Right lobe of liver (tissue), 6 donors: ENCODE data around the gene RCSD1. TPM values are rescaled to one million over a fixed set of nuclear protein-coding genes. Genes with fewer than 3 reads are reported as not detected.

Experiments
- ATAC-seq, 4 donors: fragments of 200-7000 bp; cut with Tn5 transposase; one replicate each; pipeline ENCODE4 v1.9.1; 2020; ENCODE audit warnings: mild to moderate bottlenecking in 4 of 4, moderate library complexity in 4 of 4
- DNase-seq, 3 donors: peaks; one replicate each; pipeline ENCODE4 v3.0.0-alpha.2; 2020
- H3K27ac ChIP-seq, 3 donors: fragments of 200-600 bp; one replicate each; pipeline ENCODE4 v1.8.0; 2022
- H3K27me3 ChIP-seq, 2 donors: fragments of 200-600 bp; one replicate each; pipeline ENCODE4 v1.8.0; 2022
- H3K36me3 ChIP-seq, 4 donors: fragments of 200-600 bp; sonication (generic) in 1 of 4; one replicate each; pipeline versions ENCODE4 v1.5.1 to v1.8.0; 2017 to 2022; ENCODE audit warnings: control low read depth in 1 of 4
- H3K4me1 ChIP-seq, 4 donors: fragments of 200-600 bp; sonication (generic) in 1 of 4; one replicate each; pipeline versions ENCODE4 v1.5.1 to v1.8.0; 2017 to 2022; ENCODE audit warnings: control low read depth in 1 of 4
- H3K4me3 ChIP-seq, 3 donors: fragments of 200-600 bp; one replicate each; pipeline ENCODE4 v1.8.0; 2022
- H3K9me3 ChIP-seq, 4 donors: fragments of 200-600 bp; sonication (generic) in 1 of 4; one replicate each; pipeline versions ENCODE4 v1.5.1 to v1.8.0; 2017 to 2022; ENCODE audit warnings: control low read depth in 1 of 4
- CTCF ChIP-seq, 4 donors: fragments of 200-600 bp in 3 of 4; fragments of 450-650 bp in 1 of 4; IDR thresholded peaks; one replicate each; pipeline versions ENCODE4 v1.5.1 to v1.8.0; 2016 to 2022; ENCODE audit warnings: antibody characterized with exemption in 4 of 4, mild to moderate bottlenecking in 2 of 4
- POLR2A ChIP-seq: fragments of 450-650 bp; IDR thresholded peaks from one replicate; pipeline ENCODE4 v1.6.1; 2017; ENCODE audit warnings: antibody characterized with exemption, mild to moderate bottlenecking
- WGBS: methylation state at CpG from one replicate; pipeline ENCODE4 v1.1.6; 2018; ENCODE audit warnings: low coverage, low lambda C conversion rate; ENCODE audit not compliant: insufficient coverage; ENCODE audit errors: missing lambda C conversion rate; 5-methylcytosine and 5-hydroxymethylcytosine counted together
- intact Hi-C, 2 donors: fragments of 100-400 bp; cut with DNase I; formaldehyde crosslinking; loops; one replicate each; pipeline versions ENCODE4 v1.11.2 to v1.14.1; 2022
- total RNA-seq, 6 experiments: library from RNA; depleted of rRNA in 2 of 6; stranded (reverse); fragments of >200 nt in 2 of 6; fragmentation: NEBNext Ultra II Directional in 3 of 6; extraction: Animal tissue kit (Norgen Biotek cat#: 25700) in 3 of 6; gene quantifications; one replicate each; pipeline versions ENCODE4 v1.1.0 to v1.2.4, GENCODE V29; 2016 to 2023
- donor health status: DM: no; HTN: yes; CAD: no.
- donor health status: DM: no; HTN: no; CAD: no.
- donor health status: DM: no; HTN: no; CAD: no.
- donor health status: DM: no; HTN: yes; CAD: no.
- donor health status: DM: no; HTN: yes; CAD: no.

The RCSD1 gene
- total RNA-seq, 6 experiments from 2014 or later, result 2.4 to 8.4 (median 5.0) TPM

GRCh38 chr1:167744901-167745300 is 114.9 kb downstream of the RCSD1 start:
- 90% methylated on average over 3 of the region's 3 CpGs for WGBS
- TF ChIP-seq POLR2A (no peak), CTCF (IDR thresholded peaks at IDR 0.05) (no peak)
- intact Hi-C loops, result no loop called here
- DNase-seq (no peak), ATAC-seq (no peak)
- no peaks in the 10 kb centered on the region for H3K9me3 ChIP-seq
- H3K36me3 ChIP-seq, result no peaks in the 10 kb centered on the region
- no peak overlapping the region for H3K4me3 ChIP-seq
- H3K27me3 ChIP-seq, result no peaks in the 10 kb centered on the region
- H3K27ac ChIP-seq, result no peak overlapping the region
- H3K4me1 ChIP-seq, result peaks cover 0 to 3% (median 0%) of the 10 kb centered on the region in 4 donors

GRCh38 chr1:167746013-167746672 is 116.1 kb downstream of the RCSD1 start:
- WGBS, result 83% methylated on average over 5 of the region's 5 CpGs
- Histone ChIP-seq H3K9me3 (no peaks in the 10 kb centered on the region), H3K36me3 (no peaks in the 10 kb centered on the region), H3K4me1 (peaks cover 0 to 3% (median 0%) of the 10 kb centered on the region in 4 donors), H3K27ac (no peak overlapping the region), H3K27me3 (no peaks in the 10 kb centered on the region), H3K4me3 (no peak overlapping the region)
- DNase-seq (no peak), ATAC-seq (no peak)
- intact Hi-C loops, result no loop called here
- TF ChIP-seq POLR2A (no peak), CTCF (IDR thresholded peaks at IDR 0.05) (no peak)

- TF ChIP-seq CTCF (IDR thresholded peaks at IDR 0.05), result no peak
- no peak for TF ChIP-seq POLR2A
- intact Hi-C loops, result no loop called here
- ATAC-seq, result no peak
- H3K9me3 ChIP-seq, result no peaks in the 10 kb centered on the region
- no peaks in the 10 kb centered on the region for H3K36me3 ChIP-seq
- H3K4me1 ChIP-seq, result peaks cover 0 to 2% (median under 1%) of the 10 kb centered on the region in 4 donors
- DNase-seq, result no peak
- no peaks in the 10 kb centered on the region for H3K27me3 ChIP-seq
- no peak overlapping the region for H3K27ac ChIP-seq
- no peak overlapping the region for H3K4me3 ChIP-seq
- WGBS, result 80% methylated on average over 7 of the region's 7 CpGs
Observed at GRCh38 chr1:167746988-167747655, 117.1 kb downstream of the RCSD1 start.

GRCh38 chr1:167747988-167748387 is 118.0 kb downstream of the RCSD1 start:
- ATAC-seq, result no peak
- Histone ChIP-seq H3K9me3 (no peaks in the 10 kb centered on the region), H3K27me3 (no peaks in the 10 kb centered on the region), H3K4me3 (no peak overlapping the region), H3K4me1 (peaks cover 0 to 11% (median 5%) of the 10 kb centered on the region in 4 donors), H3K27ac (no peak overlapping the region), H3K36me3 (no peaks in the 10 kb centered on the region)
- no peak for DNase-seq
- TF ChIP-seq POLR2A, result no peak
- no peak for TF ChIP-seq CTCF (IDR thresholded peaks at IDR 0.05)
- 100% methylated on average over 1 of the region's 1 CpG for WGBS
- intact Hi-C loops, result no loop called here
